Stimulated activated CD8-positive, alpha-beta memory T cell treated with anti-CD3 and anti-CD28 coated beads, Interleukin-12 subunit alpha, Interleukin-12 subunit beta, amount 100 ng/mL, for 1 hour (primary cell): Measurements from ENCODE around the gene ME1.
"Not testable (repeated sequence)": the region's sequence is repeated elsewhere in the genome, so short reads cannot be mapped to it uniquely, and the experiment has no call there.

Experiments
- DNase-seq: peaks from one replicate; pipeline ENCODE4 v3.0.0-alpha.2; 2020; ENCODE audit warnings: low read depth

ME1 gene

DNA sequence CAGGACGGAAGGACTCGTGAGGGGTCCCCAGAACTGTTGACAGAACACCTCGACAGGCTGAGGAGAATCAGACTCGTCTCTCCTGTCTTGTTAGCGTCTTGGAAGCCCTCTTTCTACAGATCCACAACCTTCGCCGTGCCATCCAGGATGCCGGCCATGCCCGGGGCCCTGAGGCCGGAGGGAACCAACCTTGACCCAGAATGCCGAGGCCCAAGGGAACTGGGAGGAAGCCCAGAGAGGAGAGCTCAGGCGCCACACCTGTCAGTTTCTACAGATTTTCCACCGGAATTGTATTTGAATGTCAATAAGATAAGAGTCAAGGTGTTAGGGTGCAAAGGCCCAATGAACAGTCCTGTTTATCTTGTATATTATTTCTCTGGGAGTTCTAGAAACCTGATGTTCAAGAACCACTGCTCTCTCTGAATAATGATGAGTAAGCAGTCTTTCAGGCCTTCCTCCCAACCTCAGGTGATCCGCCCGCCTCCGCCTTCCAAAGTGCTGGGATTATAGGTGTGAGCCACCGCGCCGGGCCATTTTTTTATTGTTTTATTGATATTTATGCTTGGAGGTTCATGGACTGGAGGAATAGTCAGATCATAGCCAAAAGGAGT is 799 bp upstream of the ME1 start:
- DNase-seq, result no peak

GRCh38 chr6:83429857-83430610 is 817 bp downstream of the ME1 start:
- no peak for DNase-seq

DNA sequence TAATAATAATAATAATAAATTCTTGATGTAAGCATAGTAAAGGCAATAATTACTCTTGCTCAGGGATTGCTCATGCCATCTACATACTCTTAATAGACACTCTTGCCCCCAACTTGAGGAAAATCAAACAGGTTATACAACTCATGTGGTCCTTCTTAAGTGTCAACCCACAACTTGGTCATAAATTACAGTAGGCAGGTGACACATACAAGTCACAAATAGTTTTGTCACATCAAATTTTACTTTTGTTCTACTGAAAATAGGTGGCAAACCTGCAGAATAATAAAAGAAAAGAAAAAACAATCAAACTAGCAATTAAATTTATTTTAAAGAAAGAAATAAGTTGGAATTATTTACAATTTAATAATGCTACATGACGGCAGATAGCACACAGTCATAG is 1.6 kb downstream of the ME1 start:
- no peak for DNase-seq

GRCh38 chr6:83424392-83425018 is 6.3 kb downstream of the ME1 start:
- DNase-seq, result no peak

- no peak for DNase-seq
These were observed 12.8 kb downstream of the ME1 start for GRCh38 chr6:83417880-83418663.

DNA sequence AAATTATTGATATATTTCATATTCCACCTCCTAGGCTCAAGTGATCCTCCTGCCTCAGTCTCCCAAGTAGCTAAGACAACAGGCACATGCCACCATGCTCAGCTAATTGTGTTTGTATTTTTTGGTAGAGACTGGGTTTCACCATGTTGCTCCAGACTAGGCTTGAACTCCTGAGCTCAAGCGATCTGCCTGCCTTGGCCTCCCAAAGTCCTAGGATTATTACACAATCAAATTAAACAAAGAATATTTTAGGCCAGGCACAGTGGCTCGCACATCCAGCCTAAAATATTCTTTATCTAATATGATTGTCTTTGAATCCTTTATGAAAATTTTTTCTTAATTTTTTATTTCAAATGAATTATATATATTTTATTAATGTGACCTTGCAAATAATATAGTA is 17.8 kb downstream of the ME1 start:
- no peak for DNase-seq

DNA sequence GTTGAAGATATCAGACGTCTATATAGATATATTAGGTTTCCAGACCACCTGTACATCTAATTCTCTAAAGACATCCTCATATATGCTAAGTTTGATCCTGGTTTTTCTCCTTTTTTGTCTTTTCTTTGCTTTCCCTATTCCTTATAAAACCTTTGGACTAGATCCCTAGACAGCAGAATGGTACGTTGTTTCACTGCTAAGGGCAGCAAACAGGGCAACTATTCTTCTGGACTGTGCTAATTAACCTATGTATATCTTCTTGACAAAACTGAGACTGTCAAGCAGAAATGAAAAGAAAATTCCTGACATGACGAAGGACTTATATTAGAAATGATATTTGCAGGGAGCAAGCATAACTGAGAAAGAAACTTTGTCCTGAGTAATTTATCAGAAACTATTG is 19.1 kb downstream of the ME1 start:
- no peak for DNase-seq

DNA sequence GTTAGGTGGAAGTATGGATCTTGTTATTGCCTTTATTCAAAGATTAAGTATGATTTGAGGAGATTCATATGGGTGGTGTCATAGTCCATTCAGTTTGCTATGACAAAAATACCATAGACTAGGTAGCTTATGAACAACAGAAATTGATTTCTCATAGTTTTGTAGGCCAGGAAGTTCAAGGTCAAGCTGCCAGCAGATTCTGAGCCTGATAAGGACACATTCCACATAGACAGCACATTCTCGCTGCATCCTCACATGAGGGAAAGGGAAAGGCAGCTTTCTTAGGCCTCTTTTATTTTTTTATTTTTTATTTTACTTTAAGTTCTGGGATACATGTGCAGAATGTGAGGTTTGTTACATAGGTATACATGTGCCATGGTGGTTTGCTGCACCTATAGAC is 27.7 kb downstream of the ME1 start:
- no peak for DNase-seq

GRCh38 chr6:83389606-83390005 is 41.2 kb downstream of the ME1 start:
- no peak for DNase-seq

DNA sequence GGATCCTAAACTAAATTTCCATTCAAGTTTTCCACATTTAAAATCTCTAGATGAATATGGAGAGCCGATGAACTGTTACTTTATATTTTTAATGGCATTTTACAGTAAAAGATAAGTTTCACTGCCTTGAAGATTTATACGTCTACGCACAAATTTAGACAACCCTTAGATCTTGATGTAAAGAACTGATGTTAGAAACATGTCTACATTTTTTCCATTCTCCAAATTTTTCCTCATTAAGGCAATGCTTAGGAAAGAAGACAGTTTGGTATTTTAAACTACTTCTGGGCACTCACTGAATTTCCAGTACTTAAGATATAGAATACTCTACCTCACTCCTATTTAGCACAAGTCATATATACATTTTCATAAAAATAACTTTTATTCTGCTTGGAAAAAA is 45.4 kb downstream of the ME1 start:
- no peak for DNase-seq

DNA sequence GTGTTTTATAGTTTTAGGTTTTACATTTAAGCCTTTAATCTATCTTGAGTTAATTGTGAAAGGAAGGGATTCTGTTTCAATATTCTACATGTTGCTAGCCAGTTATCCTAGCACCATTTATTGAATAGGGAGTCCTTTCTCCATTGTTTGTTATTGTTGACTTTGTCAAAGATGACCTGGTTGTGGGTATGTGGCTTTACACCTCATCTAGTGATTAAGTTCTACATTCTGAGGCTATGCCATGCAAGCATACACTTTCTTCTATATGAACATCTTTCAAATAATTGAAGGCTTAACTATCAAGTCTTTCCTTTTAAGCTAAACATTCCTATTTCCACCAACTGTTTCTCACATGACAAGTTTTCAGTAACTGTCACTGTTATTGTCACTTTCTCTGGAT is 46.1 kb downstream of the ME1 start:
- no peak for DNase-seq

DNA sequence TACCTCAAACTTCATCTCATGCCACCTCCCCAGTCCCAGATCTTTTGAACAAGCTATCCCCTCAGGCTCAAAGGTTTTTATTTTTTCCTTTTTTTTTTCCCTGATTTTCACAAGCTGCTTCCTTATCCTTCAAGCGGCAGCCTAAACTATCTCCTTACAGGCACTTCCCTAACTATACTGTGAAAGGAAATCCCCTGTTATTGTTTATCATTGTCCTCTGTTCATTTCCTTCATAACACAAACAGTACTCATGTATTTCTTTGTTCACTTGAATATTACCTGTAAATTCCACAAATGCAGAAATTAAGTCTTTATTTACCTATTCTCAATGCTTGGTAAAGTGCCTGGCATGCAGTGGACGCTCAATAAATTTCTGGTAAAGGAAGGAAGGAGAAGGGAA is 48.9 kb downstream of the ME1 start:
- no peak for DNase-seq

GRCh38 chr6:83378621-83379388 is 52.0 kb downstream of the ME1 start:
- no peak for DNase-seq

DNA sequence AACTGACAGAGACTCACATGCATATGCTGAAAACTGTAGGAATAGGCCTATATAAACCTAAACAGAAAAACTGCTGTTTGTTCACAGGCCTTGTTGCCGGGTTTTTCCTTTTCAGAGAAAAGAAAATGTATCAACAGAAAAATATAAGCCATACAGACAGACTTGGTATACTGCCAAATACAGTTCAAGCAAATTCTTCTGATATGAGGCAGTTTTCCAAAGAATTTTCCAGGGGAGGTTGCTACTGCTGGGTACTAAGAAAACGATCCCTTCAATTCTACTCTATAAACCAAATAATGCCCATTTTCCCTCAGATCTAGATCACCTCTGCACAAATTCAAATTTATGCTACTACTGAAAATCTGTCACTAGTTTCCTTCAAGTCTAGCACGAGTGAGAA is 59.4 kb downstream of the ME1 start:
- no peak for DNase-seq

DNA sequence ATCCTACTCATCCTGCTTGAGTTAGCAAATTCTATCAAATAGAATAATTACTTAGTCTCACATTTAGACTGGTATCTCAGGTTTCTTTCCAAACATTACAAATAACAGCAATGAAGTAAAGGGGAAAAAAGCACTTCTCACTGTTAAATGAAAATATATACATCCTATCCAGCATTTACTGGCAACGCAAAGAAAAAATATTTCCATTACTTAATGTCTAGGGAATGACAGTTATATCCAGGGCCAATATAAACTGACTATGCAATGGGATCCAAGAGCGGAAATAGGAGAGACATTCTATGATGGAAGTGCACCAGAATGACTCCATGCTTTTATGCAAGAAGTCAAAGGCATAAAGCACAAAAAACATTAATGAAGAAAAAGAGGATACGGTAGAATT is 60.3 kb downstream of the ME1 start:
- DNase-seq, result no peak

- no peak for DNase-seq
These were observed 61.2 kb downstream of the ME1 start for GRCh38 chr6:83369692-83370091.

- no peak for DNase-seq
These were observed 62.3 kb downstream of the ME1 start for GRCh38 chr6:83368577-83368976.

DNA sequence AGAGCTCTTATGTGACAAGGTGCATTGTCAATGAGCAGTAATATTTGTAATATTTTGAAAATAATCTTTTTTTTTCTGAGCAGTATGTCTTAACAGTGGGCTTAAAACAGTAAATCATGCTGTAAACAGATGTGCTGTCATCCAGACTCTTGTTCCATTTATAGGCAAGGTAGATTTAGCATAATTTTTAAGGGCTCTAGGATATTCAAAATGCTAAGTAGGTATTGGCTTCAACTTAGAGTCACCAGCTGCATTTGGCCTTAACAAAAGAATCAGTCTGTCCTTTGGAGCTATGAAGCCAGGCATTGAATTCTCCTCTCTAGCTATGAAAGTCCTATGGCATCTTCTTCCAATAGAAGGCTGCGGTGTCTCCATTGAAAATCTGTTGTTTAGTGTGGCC is 63.7 kb downstream of the ME1 start:
- DNase-seq, result no peak

DNA sequence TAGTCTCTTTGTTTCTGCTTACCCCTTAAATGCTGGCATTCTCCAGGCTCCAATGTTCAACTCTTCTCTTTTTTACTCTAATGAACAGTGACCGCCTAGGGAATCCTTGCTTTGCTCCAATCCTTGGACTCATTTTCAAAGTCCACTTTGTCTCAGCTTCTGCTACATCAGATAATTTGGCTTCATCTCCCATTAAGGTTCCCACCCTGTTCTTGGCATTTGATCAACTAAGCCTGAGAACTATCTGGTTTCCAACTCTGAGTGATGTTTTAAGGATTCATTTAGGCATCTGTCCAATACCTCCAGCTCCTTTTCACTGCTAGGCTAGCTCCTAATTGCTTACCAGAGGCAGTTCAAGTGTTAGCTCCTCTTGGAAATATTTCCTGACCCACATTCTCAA is 64.9 kb downstream of the ME1 start:
- DNase-seq, result no peak

DNA sequence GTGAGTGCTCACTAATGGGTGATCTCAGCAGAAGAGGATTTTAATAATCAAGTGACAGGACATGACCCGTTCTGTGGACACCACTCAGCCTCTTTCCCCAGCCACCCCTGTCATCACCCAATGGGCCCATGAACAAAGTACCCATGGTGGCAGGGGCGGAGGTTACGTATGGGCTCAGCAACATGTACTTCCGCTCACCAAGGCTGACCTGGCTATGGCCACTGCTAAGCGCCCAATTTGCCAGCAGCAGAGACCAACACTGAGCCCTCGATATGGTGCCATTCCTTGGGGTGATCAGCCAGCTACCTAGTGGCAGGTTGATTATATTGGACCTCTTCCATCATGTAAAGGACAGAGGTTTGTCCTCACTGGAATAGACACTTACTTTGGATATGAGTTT is 68.5 kb downstream of the ME1 start:
- not testable (repeated sequence) for DNase-seq

DNA sequence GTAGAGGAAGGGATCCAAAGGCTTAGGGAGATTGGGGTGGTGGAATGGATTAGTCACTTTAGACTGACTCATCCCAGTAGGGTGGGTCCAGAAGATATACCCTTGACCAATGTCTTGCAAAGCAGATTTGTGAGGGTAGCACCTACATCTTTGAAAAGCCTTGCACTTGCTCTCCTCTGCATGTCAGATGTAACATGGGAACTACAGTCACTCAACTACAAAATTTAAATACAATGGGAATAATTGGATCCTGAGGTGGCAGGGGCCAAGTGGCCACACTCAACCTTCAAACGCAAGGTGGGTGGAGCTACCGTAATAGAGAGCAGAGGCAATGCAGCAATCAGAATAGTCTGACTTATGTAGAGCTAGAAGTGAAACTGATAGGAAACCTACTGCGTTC is 71.2 kb downstream of the ME1 start:
- no peak for DNase-seq

DNA sequence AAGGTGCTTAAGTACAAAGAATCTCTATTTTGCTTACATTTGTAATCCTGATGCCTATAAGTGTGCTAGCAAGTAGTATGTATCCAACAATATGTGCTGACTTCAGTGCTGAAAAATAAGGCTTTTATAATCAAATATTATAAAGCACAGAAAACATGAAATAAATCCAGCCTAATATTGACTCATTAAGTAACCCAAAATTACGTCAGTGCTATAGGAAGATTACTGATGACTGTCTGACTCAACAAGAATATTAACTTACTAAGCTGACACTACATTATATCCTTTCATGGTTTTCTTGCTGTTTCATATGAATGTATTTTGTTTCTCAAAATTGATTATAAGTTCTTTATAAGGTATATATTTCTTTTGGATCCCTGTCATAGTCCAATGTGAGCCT is 76.1 kb downstream of the ME1 start:
- no peak for DNase-seq
